HL-60/S4 treated with phorbol 12-myristate 13-acetate at 8.2 ng/mL for 4 days and 3 days (cell line): ENCODE measurements around the gene EIF2A.
"Not testable (repeated sequence)": the region's sequence is repeated elsewhere in the genome, so short reads cannot be mapped to it uniquely, and the experiment has no call there.

Source experiments
- in situ Hi-C: fragments of 300-500 bp; cut with MboI; formaldehyde crosslinking; loops from 2 replicates; pipeline ENCODE4 v1.15.0; 2022; ENCODE audit warnings: low sequenced_read_pairs

The EIF2A gene

DNA sequence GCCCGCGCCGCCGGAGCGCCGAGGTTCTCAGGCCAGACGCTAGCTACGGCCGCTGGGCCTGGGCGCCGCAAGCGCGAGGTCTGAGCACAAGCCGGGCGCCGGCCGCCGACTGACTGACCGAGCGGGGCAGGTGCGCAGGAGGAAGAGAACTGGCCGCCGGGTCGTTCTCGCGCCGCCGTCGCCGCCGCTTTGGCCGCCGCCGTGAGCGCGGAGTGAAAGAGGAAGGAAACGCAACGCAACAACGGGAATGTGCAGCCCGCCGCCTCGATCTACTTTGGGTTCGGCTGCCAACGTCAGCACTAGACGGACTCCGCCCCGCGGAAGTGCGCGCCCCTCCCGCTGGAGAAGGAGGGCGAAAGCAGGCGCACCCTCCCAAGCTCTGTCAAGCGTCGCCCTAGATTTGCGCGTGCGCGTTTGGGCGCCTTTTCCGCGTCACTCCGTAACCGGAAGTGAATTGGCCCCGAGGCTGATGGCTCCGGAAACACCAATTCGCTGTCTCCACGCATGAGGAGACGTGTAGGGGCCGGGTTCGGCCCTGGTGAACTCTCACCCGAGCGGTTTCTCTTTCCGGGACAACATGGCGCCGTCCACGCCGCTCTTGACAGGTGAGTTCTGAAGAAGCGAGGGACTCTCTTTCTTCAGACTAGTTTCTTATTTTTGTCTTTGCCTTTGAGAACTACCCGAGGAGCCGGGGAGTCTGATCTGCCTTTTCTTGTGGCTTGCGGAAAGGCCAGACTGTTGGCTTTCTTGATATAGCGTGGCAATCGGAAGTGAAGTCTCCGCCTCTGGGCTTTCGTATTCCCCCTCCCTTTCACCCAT is at the start of gene EIF2A, which contains the start of gene SERP1:
EIF2A (plus strand) TSS at position 562 of the 819 bp plus-strand sequence; CDS start at position 578, 16 bp downstream.
SERP1 (minus strand) TSS at position 271 of the 819 bp plus-strand sequence. CDS start 361 bp downstream, outside the sequence.
- in situ Hi-C loops: no loop called here

DNA sequence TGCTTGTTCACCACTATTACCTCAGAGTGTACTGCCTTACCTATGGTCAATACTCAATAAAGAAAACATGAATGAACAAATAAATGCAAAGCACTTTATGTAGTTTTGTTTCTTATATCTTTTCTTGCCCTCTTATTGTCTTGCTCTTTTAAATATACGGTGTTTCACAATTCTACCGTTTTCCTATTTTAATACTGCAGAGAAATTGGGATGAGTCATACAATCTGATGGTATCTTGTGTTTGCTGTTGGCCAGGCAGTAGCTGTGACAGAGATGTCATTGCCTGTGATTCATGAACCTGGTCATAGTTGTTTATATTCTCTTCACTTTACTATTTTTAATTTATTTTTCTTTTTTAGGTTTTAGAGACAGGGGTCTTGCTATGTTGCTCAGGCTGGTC is 48.6 kb upstream of the EIF2A start:
- in situ Hi-C loops: loop anchor here (25.0 kb wide), 1 partner anchor 211 kb away; no protein-coding TSS in a partner anchor

DNA sequence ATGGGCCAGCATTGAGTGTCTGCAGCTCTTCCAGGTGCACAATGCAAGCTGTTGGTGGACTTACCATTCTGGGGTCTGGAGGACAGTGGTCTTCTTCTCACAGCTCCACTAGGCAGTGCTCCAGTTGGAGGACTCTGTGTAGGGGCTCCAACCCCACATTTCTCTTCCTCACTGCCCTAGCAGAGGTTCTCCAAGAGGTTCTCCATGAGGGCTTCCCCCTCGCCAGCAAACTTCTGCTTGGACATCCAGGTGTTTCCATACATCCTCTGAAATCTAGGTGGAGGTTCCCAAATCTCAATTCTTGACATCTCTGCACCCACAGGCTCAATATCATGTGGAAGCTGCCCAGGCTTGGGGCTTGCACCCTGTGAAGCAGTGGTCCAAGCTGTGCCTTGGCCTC is 45.6 kb upstream of the EIF2A start:
- in situ Hi-C loops: not testable (repeated sequence)

DNA sequence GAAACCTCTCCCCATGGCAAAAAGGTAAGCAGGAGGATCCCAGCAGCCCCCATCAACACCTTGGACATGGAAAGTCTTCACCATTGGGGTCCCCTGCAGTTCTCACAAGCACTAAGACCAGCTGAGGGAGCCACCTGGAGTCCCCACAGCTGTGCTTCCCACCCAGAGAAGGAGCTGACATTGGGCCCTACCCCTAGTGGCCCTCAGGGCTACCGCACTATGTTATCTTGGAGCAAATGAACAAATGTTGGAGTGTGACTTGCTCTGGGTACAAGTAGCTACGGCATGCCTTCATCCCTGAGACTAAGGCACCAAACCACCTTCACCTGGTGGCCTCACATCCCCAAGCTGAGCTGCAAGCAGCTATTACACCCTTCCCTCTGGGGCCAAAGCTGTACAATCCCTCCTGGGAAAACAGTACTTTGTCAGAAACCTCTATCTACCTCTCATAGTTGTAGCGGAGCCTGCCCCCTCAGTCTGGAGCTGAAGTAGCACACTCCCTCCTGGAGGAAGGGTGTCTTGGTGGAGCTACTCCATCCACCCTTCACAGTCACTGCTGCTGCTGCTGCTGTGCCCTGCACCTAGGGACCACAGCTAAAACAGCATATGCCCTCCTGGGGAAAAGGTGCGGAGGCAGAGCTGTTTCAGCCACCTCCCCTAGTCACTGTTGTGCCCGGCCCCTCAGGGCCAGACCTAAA is 43.0 kb upstream of the EIF2A start:
- in situ Hi-C loops: no loop called here

DNA sequence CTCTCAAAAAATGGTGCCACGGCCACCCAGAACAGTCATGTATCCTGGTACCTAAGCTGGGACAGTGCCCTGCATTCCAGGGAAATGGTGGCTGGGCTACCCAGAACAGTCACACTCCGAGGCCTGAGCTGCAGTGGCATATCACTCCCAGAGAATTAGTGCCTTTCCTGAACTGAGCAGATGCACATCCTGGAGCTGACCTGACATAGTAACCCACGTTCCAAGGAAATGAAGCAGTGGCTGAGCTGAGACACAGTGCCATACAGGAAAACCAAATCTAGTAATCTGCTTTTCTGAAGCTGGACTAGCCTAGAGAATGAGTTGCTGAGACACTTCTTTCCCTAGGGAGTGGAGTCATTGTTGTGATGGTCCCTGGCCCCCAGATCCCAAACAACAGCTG is 42.1 kb upstream of the EIF2A start:
- in situ Hi-C loops: no loop called here

DNA sequence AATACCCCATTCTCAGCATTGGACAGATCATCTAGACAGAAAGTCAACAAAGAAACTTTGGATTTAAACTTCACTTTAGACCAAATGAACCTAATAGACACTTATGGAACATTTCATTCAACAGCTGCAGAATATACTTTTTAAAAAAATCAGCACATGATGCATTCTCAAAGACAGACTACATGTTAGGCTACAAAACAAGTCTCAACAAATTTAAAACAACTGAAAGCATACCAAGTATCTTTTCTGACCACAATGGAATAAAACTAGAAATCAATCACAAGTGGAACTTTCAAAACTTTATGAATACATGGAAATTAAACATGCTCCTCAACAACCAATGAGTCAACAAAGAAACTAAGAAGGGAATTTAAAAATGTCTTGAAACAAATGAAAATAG is 38.2 kb upstream of the EIF2A start:
- in situ Hi-C loops: no loop called here

DNA sequence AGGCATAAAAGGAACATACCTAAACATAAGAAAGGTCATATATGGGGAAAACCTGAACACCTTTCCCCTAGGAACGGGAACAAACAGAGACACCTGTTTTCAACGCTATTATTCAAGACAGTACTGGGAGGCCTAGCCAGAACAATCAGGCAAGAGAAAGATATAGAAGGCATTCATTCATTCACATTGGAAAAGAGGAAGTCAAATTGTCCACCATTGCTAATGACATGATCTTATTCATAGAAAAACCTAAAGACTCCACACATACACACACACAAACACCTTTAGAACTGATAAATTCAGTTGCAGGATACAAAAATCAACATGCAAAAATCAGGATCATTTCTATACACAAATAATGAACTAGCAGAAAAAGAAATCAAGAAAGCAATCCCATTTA is 36.8 kb upstream of the EIF2A start:
- in situ Hi-C loops: no loop called here

DNA sequence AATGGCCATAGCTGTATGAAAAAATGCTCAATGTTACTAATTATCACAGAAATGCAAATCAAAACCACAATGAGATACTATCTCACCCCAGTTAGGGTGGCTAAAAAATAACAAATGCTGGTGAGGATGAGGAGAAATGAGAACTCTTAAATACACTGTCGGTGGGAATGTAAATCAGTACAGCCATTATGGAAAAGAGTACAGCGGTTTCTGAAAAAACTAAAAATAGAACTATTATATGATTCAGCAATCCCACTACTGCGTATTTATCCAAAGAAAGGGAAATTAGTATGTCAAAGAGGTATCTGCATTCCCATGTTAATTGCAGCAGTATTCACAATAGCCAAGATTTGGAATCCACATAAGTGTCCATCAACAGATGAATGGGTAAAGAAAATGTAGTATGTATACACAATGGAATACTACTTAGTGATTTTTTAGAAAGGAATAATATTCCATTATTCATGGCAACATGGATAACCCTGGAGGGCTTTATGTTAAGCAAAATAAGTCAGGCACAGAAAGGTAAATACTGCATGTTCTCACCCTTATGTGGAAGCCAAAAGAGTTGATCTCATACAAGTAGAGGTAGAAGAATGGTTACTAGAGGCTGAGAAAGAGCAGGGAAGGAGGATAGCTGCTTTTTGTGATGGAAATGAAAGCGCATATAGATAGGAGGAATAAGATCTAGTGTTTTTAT is 35.3 kb upstream of the EIF2A start:
- in situ Hi-C loops: no loop called here

DNA sequence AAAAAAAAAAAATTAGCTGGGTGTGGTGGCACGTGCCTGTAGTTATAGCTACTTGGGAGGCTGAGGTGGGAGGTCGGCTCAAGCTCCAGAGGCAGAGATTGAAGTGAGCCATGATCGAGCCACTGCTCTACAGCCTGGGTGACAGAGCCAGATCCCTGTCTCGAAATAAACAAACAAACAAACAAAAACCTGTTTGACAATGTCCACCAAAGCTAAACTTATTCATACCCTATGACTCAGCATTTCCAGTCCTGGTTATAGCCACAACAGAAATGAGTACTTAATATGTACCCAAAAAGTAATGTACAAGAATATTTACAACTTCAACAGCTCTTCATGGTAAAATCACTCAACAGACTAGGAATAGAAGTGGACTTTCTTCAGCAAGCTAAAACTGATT is 31.4 kb upstream of the EIF2A start:
- in situ Hi-C loops: no loop called here

DNA sequence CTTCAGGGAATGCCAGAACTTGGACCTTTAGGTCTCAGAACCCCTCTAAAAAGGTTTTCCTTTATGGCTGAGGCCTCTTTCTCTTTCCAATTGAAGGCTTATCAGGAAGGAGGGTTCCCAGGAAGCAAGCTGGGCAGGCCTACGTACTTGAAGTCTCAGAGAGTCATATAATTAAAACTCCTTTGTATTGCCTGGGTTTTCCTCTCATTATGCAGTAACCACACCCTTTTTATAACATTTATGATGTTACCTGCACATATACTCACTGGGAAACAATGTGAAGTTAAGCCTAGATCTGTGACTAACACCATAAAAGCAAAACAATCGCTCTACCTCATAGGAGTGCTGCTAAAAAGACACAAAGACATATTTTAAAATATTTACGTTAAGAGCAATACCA is 27.6 kb upstream of the EIF2A start:
- in situ Hi-C loops: no loop called here

DNA sequence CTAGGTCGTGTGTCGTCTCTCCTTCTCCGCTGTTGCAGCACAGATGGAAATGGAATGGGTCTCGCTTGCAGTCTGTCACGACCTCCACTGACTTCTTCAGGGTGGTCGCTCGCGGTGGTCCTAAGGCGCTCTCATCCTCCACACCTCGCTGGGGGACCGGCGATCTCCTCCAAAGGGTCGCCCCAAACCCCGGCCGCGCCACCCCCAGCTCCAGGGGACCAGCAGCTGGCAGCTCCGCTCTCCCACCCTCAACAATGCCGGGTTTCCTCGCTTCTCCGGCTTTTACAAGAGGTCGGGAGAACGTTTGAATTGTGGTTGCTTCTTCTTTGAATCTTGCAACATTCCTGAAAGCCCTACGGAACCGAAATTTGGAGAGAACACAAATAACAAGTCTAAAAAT is 26.2 kb upstream of the EIF2A start:
- in situ Hi-C loops: no loop called here

DNA sequence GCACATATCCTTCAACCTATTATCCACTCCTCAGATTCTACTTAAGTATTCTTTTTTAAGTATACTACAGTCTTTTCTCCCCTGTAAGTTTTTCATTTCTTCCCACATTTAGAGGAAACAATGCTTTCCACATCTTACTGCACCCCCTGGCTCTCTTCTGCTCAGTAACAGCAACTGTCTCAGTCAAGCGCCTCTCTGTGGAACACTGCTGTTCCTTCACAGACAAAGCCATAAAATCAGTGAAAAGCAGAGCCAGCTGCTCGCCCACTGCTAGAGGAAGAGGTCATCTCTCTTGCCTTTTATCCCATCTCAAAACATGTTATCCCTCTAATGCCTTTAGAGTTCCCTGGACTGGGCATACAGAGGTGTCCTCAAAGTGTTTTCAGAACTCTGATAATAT is 25.1 kb upstream of the EIF2A start:
- in situ Hi-C loops: no loop called here

DNA sequence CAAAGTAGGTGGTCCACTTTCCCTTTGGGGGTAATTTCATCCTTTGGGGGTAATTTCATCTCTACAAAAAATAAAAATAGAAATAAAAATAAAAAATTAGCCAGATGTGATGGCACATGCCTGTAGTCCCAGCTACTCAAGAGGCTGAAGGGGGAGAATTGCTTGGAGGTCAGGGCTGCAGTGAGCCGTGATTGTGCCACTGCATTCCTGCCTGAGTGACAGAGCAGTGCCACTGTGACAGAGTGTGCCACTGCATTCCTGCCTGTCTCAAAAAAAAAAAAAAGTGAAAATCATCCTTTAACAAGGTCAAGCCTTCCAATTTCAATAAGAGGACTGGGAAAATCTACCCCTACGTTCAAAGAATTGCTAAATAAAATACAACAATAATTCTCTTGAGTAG is 23.0 kb upstream of the EIF2A start:
- in situ Hi-C loops: no loop called here

DNA sequence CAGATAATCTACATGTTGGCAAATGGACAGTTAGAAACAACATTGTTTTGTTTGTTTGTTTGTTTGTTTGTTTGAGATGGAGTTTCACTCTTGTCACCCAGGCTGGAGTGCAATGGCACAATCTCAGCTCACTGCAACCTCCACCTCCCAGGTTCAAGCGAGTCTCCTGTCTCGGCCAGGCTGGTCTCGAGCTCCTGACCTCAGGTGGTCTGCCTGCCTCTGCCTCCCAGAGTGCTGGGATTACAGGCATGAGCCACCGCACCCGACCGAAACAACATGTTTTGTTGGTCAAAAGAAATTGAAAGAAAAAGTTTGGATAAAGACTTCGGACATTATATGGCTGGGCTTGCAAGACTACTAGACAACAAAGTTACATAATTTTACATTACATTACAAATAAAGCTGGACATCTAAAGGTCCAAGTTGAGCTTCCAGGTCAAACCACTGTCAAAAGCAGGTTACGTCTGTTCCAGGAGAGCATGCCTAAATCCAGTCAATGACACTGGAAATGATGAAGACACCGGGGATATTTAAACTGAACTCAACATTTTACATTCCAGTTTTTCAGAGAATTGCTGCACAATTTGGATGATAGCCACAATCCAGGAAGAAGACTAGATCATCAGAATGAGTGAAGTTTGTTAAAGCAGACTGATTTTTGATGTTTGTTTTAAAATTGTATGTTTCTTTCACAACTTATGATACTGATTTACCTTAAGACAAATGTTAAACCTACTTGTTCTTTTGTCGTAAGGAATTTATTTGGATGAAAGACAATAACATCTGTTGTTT is 18.9 kb upstream of the EIF2A start:
- in situ Hi-C loops: no loop called here

DNA sequence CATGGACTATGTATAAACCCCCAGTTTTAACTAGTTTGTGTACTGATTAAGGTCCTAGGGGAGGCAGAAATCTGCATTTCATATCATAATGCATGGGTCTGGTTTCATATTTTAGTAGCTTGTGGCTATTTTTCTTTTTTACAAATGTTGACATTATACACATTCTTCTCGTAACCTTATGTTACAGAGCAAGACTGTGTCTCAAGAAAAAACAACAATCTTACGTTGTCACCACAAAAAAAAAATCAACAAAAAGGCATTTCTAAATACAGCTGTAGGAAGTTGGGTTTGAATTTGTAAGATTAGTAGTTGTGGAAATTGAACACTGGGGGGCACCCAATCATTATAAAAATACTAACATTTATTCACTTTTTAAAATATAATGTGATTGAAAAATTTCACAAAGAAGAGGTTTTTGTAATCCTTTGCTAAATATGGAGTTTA is 18.2 kb upstream of the EIF2A start:
- in situ Hi-C loops: no loop called here

DNA sequence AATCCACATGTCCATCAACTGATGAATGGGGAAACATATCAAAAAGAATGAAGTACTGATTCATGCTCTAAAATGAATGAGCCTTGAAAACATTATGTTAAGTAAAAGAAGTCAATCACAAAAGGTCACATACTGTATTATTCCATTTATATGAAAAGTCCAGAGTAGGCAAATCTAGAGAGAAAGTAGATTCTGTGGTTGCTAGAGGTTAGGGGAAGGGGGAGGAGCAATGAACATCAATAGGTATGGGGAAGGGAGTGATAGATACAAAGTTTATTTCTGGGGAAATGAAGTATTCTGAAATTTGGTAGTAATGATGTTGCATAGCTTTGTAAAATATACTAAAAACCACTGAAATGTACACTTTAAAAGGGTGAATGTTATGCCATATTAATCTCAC is 14.8 kb upstream of the EIF2A start:
- in situ Hi-C loops: no loop called here

DNA sequence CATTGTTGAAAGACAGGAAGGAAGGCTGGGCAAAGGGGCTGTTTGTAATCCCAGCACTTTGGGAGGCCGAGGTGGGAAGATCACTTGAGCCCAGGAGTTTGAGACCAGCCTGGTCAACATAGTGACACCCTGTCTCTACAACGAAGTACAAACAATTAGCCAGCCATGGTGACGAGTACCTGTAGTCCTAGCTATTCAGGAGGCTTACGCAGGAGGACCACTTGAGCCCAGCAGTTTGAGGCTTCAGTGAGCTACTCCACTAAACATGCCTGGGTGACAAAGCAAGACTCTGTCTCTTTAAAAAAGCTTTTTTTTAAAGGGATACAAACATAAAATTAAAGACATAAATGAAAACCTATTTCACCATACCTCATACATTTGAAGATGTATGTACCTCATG is 11.4 kb upstream of the EIF2A start:
- in situ Hi-C loops: no loop called here

DNA sequence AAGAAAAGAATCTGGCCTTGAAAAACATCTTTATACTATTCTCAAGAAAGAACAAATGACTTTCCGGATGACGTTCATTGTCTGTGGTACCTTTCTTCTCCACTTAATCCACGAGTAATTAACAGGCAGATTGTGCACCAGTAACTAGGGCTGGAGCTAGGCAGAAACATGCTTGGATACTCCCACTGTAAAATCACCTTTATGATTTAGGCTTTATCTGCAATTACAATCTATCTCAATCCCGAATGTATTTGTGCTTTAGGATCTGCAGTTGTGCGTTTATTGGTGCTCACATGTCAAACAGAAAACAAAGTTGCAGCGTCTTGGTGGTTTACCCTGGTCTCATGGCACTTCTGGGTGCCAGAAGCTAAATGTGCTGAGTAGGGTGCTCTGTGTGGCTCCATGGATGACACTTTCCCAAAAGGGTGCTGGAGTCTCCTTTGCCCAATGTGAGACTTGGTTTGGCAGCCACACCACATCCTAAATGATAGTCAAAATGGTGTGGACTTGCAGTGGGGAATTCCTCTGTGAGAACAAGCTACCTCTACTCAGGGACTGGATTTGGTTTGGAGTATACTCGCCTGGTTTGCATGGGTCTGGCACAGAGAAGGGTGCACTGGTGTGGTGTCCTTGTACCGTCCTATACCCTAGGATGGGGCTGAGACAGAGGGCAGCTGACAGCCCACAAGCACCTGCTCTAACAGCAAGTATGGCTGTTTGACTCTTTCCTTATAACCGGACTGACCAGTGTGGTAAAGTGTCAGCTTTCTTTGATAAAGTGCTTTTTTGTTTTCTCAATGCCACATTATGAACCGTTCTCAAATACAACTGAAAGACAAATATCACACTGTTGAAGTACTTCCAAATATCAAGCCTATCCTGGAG is 8.0 kb upstream of the EIF2A start:
- in situ Hi-C loops: no loop called here

DNA sequence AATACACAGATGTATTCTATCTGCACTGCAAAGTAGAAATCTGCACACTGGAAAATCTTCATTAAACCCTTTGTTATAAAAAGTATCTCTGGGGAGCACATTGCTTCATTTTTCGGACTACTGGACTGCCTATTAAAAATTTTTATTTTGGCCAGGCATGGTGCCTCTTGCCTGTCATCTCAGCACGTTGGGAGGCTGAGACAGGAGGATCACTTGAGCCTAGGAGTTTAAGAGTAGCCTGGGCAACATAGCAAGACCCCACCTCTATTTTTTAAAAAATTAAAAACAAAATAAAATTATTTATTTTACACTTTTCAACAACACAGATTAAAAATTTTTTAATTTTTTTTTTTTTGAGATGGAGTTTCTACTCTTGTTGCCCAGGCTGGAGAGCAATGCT is 6.3 kb upstream of the EIF2A start:
- in situ Hi-C loops: no loop called here

DNA sequence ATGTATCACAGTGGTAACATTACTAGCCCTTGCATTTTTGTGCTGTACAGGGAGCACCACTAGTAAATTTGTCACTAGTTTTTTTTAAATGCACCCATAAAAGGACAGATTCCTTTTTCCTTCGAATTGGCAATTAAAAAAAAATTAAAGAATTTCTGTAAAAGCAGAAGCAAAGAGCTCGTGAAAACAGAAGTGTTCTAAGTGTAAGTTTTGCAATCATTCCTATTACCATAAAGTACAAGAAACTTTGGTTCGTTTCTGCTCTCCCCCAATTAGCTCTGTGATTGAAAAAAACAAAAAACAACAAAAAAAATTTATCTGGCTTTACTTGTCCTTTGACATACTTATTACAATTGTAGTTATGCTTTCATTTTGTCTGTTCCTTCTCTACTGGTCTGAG is 5.6 kb upstream of the EIF2A start:
- in situ Hi-C loops: no loop called here
